Stimulated activated CD4-positive, alpha-beta T cell treated with anti-CD3 and anti-CD28 coated beads, Interleukin-12 subunit alpha, Interleukin-12 subunit beta, amount 100 ng/mL, for 48 hours (primary cell): ENCODE measurements around the gene PAPPA.

Source experiments
- DNase-seq, 3 donors: peaks; one replicate each; pipeline ENCODE4 v3.0.0-alpha.2; 2020; ENCODE audit warnings: low read depth in 2 of 3, low spot score in 1 of 3

The PAPPA gene

DNA sequence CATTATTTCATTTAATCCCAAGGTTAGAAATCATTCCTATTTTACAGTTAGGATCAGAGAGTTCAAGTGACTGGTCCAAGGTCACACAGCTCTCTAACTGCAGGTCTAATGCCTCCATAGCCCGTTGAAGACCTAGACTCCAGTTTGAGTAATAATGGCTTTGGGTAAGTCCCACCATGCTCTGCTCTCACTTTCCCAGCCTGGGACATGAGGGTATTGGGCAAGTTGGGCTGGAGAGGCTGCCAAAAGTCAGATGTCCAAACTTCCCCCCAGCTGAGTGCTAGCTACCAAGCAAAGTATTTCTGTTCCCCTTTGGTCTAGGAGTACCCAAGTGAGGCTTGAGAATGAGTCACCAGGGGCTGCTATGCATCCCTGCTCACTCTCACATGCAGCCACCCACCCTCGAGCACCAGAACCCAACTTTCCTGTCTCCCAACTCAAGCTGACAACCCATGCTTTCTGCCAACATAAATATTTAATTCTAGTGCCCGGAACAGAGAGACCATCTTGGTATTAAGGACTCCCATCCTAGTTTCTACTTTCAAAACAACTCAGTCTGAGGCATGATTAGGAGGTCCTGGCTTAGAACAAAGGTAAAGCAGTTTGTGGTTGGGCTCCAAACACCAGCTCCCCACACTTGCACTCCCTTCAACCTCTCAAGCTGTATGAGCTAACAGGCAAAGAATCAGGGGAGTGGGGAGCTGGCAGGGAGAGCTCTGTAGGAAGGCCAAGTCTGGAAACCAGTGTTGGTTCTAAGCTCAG is 297.0 kb downstream of the PAPPA start:
- no peak for DNase-seq

DNA sequence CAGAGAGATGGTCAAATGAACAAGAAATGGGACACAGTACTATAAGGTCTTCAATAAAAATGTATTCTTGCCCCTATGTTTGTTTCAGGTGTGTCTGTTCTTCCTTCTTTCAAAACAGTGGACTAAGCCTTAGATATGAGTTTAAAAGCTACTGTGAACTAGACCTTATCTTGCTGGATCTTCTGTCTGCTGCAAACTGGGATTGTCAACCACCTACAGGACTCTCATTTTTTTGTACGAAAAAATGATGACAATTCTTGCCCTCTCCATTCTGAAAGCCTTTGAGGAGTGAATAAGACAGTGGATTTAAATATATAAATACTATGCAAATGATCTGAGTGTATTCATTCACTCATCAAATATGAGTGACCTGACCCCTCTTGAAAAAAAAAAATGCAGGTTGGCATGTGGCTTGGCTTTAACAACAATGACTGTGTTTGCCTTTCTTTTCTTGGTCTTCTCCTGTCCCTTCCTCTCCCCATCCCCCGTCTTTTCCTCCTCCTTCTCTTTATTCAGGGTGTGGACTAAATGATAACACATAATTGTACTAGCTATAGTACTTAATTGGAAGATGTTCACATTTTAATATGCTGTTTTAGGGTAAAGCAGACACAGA is 298.0 kb downstream of the PAPPA start:
- no peak for DNase-seq
